ENCODE data around the gene FGFR2.
"Not testable (repeated sequence)": the region's sequence is repeated elsewhere in the genome, so short reads cannot be mapped to it uniquely, and the experiment has no call there.

Gene FGFR2

DNA sequence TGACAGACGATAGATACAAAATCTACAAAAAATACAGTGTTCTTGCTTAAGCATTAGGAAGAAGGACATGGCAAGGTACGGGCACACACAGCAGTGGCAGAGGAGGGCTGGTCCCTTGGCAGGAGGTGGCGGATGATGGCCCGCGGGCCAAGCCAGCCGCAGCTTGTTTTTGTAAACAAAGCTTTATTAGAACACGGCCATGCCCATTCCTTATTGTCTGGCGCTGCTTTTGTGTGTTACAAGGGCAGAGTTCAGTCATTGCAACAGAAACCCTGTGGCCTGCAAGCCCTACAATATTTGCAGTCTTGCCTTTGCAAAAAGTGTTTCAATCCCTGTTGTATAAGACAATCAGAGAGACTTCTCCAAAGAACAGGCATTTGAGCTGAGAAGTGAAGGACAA is 30.7 kb downstream of the FGFR2 start:
- in situ Hi-C loops (cut with MboI; ENCODE audit: low pct_unique_long_range_greater_than_20kb, low sequenced_read_pairs, unreplicated experiment): no loop called here
- TF ChIP-seq, protein P1, sequence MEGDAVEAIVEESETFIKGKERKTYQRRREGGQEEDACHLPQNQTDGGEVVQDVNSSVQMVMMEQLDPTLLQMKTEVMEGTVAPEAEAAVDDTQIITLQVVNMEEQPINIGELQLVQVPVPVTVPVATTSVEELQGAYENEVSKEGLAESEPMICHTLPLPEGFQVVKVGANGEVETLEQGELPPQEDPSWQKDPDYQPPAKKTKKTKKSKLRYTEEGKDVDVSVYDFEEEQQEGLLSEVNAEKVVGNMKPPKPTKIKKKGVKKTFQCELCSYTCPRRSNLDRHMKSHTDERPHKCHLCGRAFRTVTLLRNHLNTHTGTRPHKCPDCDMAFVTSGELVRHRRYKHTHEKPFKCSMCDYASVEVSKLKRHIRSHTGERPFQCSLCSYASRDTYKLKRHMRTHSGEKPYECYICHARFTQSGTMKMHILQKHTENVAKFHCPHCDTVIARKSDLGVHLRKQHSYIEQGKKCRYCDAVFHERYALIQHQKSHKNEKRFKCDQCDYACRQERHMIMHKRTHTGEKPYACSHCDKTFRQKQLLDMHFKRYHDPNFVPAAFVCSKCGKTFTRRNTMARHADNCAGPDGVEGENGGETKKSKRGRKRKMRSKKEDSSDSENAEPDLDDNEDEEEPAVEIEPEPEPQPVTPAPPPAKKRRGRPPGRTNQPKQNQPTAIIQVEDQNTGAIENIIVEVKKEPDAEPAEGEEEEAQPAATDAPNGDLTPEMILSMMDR (IDR thresholded peaks at IDR 0.05; ENCODE audit: extremely low read depth, insufficient read depth, missing control alignments): no peak
- no peak for DNase-seq (ENCODE audit: low spot score)

GRCh38 chr10:121566755-121567154 is 31.5 kb downstream of the FGFR2 start:
- in situ Hi-C loops (cut with MboI; ENCODE audit: low pct_unique_long_range_greater_than_20kb, low sequenced_read_pairs, unreplicated experiment): no loop called here
- TF ChIP-seq, protein P1 (IDR thresholded peaks at IDR 0.05; ENCODE audit: extremely low read depth, insufficient read depth, missing control alignments): no peak
- no peak for DNase-seq (ENCODE audit: low spot score)

GRCh38 chr10:121559326-121560026 is 38.8 kb downstream of the FGFR2 start:
- no peak for DNase-seq (ENCODE audit: low spot score)
- in situ Hi-C loops (cut with MboI; ENCODE audit: low pct_unique_long_range_greater_than_20kb, low sequenced_read_pairs, unreplicated experiment): no loop called here
- TF ChIP-seq, protein P1 (IDR thresholded peaks at IDR 0.05; ENCODE audit: extremely low read depth, insufficient read depth, missing control alignments): no peak

GRCh38 chr10:121558238-121558637 is 40.0 kb downstream of the FGFR2 start:
- no peak for DNase-seq (ENCODE audit: low spot score)
- TF ChIP-seq, protein P1 (IDR thresholded peaks at IDR 0.05; ENCODE audit: extremely low read depth, insufficient read depth, missing control alignments): no peak
- in situ Hi-C loops (cut with MboI; ENCODE audit: low pct_unique_long_range_greater_than_20kb, low sequenced_read_pairs, unreplicated experiment): no loop called here

DNA sequence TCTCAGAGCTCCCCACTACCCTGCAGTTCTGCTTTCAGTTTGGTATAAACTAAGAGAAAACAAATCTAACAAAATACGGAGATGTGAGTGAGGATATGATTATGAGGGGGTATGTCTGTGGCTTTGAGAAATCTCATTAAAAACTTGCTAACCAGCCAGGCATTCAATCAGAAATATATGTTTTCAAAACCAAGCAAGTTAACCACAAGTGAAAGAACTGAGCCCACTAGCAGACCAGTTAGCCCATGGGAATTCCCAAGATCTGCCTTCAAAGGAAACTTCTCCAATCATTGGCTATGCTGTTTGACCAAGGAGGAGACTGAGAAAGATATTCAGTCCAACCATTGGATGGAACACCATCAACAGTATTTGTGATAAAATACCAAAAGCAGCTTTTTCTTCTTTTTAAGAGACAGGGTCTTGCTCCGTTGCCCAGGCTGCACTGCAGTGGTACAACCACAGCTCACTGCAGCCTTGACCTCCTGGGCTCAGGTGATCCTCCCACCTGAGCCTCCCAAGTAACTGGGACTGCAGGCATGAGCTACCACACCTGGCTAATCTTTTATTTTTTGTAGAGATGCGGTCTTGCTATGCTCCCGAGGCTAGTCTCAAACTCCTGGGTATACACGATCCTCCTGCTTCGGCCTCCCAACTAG is 41.2 kb downstream of the FGFR2 start:
- DNase-seq (ENCODE audit: low spot score): no peak
- in situ Hi-C loops (cut with MboI; ENCODE audit: low pct_unique_long_range_greater_than_20kb, low sequenced_read_pairs, unreplicated experiment): no loop called here
- TF ChIP-seq, protein P1 (IDR thresholded peaks at IDR 0.05; ENCODE audit: extremely low read depth, insufficient read depth, missing control alignments): no peak

DNA sequence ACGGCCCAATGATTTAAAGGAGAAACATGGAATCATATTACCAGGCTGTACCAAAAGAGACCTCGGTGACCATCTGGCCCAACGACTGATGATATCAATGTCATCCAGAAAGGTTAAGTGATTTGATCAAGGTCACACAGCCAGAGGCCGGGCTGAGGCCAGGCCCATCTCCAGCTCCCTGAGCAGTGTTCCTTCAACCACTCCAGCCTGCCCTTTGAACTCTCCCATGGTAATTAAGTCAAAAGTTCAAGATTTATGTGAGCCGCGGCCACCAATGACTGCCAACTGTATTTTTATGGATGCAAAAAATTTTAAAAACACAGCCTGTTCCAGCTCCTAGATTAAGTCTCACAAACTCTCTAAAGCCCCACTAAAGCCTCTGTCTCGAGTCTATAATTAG is 41.8 kb downstream of the FGFR2 start:
- no peak for DNase-seq (ENCODE audit: low spot score)
- in situ Hi-C loops (cut with MboI; ENCODE audit: low pct_unique_long_range_greater_than_20kb, low sequenced_read_pairs, unreplicated experiment): no loop called here

GRCh38 chr10:121554916-121555315 is 43.3 kb downstream of the FGFR2 start:
- DNase-seq (ENCODE audit: low spot score); in situ Hi-C loops (cut with MboI; ENCODE audit: low pct_unique_long_range_greater_than_20kb, low sequenced_read_pairs, unreplicated experiment): not testable (repeated sequence)

More for the DNA sequence above, 41.8 kb downstream of the FGFR2 start:
- TF ChIP-seq, protein P1 (IDR thresholded peaks at IDR 0.05; ENCODE audit: extremely low read depth, insufficient read depth, missing control alignments): no peak

Data from GM13977 (cell line).